ENCODE results near the gene TH.
A peak's percentile ranks its signal among the peaks of the same experiment; 100 is the strongest.
"Not testable (repeated sequence)": the region's sequence is repeated elsewhere in the genome, so short reads cannot be mapped to it uniquely, and the experiment has no call there.

Gene TH

DNA sequence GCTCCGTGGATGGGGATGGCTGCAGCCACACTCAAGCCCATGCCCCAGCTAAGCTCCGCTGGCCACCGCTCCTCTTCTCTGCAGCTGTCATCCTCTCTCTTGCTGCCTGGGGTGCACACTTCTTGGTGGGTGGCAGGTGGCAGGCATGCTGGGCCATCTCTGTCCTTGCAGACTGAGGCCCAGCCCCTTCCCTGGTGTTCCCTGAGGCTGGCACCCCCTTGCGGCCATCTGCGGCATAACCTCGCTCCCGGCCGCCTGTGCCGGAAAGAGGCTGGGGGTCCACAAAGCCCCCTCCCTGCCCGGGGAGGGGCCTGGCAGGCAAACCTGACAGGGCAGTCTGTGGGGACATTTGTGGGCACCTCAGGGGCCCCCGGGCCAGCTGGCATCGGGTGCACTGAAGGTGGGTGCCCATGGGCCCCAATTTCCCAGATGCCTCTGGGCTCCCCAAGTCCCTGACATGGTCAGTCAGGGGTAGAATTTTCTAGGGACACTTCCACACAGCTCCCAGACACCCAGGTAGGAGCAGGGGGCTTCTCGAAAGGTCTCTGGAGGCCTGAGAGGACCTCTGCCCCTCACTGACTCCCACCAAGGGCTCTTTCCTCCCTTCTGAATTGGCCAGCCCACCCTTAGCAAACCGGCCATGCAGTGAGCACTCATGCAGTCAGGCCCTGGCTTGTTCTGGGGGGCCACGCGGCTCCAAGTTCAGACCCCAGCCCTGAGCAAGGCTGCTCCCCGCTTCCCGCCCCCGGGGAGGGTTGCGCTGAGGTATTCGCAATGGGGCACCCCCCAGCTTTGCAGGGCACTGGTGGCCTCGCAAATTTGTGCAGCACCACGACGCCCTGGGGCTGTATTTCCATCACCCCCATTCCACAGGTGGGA is 23.5 kb upstream of the TH start:
- no peak overlapping the region for H3K4me3 ChIP-seq (ENCODE audit: control insufficient read depth, low read depth, low read length)
- peak; percentile 4 for DNase-seq (ENCODE audit: low read depth)
- peak; percentile 73 for TF ChIP-seq CTCF (conservative IDR thresholded peaks at IDR 0.05; ENCODE audit: control insufficient read depth, insufficient read depth, low read depth, low read length)

GRCh38 chr11:2193888-2194595 is 22.4 kb upstream of the TH start:
- not testable (repeated sequence) for H3K4me3 ChIP-seq (ENCODE audit: control insufficient read depth, low read depth, low read length); DNase-seq (ENCODE audit: low read depth)

DNA sequence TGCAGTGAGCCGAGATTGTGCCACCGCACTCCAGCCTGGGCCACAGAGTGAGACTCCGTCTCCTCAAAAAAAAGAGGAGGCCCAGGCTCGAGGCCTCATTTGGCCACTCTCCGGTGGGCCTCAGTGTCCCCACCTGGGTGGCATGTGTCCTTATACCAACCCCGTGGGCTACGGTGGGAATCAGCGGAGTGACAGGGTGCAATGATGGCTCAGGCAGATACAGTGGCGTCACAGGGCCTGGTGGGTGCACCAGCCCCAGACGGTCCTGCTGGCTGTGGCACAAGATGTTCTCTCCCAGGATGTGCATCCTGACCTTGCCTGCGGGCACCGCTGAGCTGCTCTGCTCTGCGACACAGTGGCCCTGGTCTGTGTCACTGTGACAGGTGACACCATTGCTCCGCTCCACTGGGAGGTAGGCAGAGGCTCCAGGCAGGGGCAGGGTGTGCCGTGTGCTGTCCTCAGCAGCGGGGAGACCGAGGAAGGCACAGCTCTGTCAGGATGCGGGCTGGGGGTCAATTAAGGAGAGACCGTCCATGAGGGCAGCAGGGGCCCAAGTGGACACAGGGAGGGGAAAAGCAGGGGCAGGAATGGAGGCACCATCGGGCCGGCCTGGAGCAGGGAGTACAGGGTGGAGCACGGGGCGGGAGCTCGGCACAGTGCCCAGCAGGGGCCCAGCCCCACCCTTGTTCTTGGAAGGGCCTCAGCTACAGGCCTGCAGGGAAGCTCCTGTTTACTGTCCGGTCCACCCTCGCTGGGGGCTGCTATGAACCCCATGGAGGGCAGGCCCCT is 21.7 kb upstream of the TH start:
- no peak for DNase-seq (ENCODE audit: low read depth)
- TF ChIP-seq CTCF (conservative IDR thresholded peaks at IDR 0.05; ENCODE audit: control insufficient read depth, insufficient read depth, low read depth, low read length): no peak
- no peak overlapping the region for H3K4me3 ChIP-seq (ENCODE audit: control insufficient read depth, low read depth, low read length)

DNA sequence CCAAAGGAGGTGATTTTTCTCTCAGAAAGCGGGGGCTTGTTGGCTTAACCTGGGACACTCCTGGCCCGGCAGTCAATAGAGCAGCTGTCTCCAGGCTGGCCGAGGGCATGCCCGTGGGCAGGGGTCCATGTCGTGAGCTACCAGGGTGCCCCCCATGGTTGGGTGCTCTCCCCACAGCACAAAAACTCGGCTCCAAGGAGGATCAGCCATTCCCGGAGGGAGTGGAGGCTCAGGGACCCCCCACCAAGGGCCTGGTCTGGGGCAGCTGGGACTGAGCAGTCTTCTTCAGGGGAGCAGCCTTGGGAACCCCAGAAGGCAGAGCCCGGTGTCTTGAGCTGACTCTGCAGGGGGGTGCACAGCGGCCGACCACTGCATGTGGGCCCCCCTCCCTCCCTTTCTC is 20.8 kb upstream of the TH start:
- no peak for DNase-seq (ENCODE audit: low read depth)
- no peak for TF ChIP-seq CTCF (conservative IDR thresholded peaks at IDR 0.05; ENCODE audit: control insufficient read depth, insufficient read depth, low read depth, low read length)
- no peak overlapping the region for H3K4me3 ChIP-seq (ENCODE audit: control insufficient read depth, low read depth, low read length)

GRCh38 chr11:2191883-2192282 is 20.3 kb upstream of the TH start:
- no peak overlapping the region for H3K4me3 ChIP-seq (ENCODE audit: control insufficient read depth, low read depth, low read length)
- DNase-seq (ENCODE audit: low read depth): no peak
- no peak for TF ChIP-seq CTCF (conservative IDR thresholded peaks at IDR 0.05; ENCODE audit: control insufficient read depth, insufficient read depth, low read depth, low read length)

- no peak overlapping the region for H3K4me3 ChIP-seq (ENCODE audit: control insufficient read depth, low read depth, low read length)
- no peak for DNase-seq (ENCODE audit: low read depth)
- TF ChIP-seq CTCF (conservative IDR thresholded peaks at IDR 0.05; ENCODE audit: control insufficient read depth, insufficient read depth, low read depth, low read length): no peak
These were observed 19.2 kb upstream of the TH start for GRCh38 chr11:2190657-2191471.

Measured in fibroblast of mammary gland (primary cell).